GM21528 (cell line): ENCODE measurements around the gene TMEM187.

Source experiments
- ATAC-seq: cut with Tn5 transposase; IDR thresholded peaks from one replicate; pipeline ENCODE4 v1.9.1; 2021; ENCODE audit warnings: mild to moderate bottlenecking, moderate library complexity; ENCODE audit not compliant: unreplicated experiment, low FRiP score

Gene TMEM187

GRCh38 chrX:154030715-154031305, 58.3 kb downstream of the TMEM187 start:
- ATAC-seq, result no peak

DNA sequence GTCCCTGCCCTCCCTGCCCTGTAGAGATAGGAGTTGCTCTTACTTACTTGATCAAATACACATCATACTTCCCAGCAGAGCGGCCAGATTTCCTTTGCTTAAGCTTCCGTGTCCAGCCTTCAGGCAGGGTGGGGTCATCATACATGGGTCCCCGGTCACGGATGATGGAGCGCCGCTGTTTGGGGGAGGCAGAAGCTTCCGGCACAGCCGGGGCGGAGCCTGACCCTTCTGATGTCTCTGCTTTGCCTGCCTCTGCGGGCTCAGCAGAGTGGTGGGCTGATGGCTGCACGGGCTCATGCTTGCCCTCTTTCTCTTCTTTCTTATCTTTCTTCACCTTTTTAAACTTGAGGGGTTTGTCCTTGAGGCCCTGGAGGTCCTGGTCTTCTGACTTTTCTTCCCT, 59.6 kb downstream of the TMEM187 start:
- ATAC-seq, result no peak

DNA sequence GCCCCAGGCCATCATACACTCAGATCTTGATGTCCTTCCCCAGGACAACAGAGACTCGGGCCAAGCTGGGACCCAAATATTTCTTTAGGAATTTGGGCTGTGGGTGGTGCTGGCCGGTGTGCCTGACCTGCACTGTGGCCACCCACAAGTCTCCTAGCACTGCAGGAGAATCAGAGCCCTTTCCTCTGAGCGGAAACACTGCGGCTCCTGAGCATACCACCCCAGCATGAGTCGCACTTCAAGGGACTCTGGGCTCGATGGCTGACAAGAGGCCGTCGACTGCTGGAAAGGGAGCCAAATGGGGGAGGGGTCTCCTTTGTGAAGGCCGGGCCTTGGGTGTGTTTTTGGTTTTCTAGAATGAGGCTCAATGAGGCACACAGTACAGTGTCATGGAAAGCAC, 60.1 kb downstream of the TMEM187 start:
- no peak for ATAC-seq
